Lower leg skin (tissue), 4 donors: Measurements from ENCODE around the gene NDUFS3. TPM values are rescaled to one million over a fixed set of nuclear protein-coding genes. Genes with fewer than 3 reads are reported as not detected.
"Not testable (repeated sequence)": the region's sequence is repeated elsewhere in the genome, so short reads cannot be mapped to it uniquely, and the experiment has no call there.

ENCODE experiments used
- DNase-seq, 2 donors: peaks; one replicate each; pipeline ENCODE4 v3.0.0-alpha.2; 2019; ENCODE audit warnings: low spot score in 2 of 2
- H3K4me3 ChIP-seq: fragments of 200-600 bp; sonication (generic); 2 replicates; pipeline ENCODE4 v1.5.1; 2017; ENCODE audit warnings: mild to moderate bottlenecking, low read depth; ENCODE audit not compliant: poor library complexity, severe bottlenecking
- CTCF ChIP-seq, 3 donors: fragments of 450-650 bp; IDR thresholded peaks; one replicate each; pipeline ENCODE4 v1.5.1; 2016; ENCODE audit warnings: antibody characterized with exemption in 3 of 3, mild to moderate bottlenecking in 3 of 3, moderate library complexity in 2 of 3
- POLR2A ChIP-seq, 2 donors: fragments of 450-650 bp; IDR thresholded peaks; one replicate each; pipeline ENCODE4 v1.6.1; 2016 to 2017; ENCODE audit warnings: antibody characterized with exemption in 2 of 2, mild to moderate bottlenecking in 1 of 2, moderate library complexity in 1 of 2
- WGBS, 2 donors: methylation state at CpG; one replicate each; pipeline ENCODE4 v1.1.5; 2018; 5-methylcytosine and 5-hydroxymethylcytosine counted together
- intact Hi-C: fragments of 100-400 bp; cut with DNase I; formaldehyde crosslinking; loops from one replicate; pipeline ENCODE4 v1.15.0; 2023; ENCODE audit warnings: low total_unique reads
- total RNA-seq, 4 donors: library from RNA; depleted of rRNA; stranded (reverse); fragments of >200 nt; gene quantifications; one replicate each; pipeline ENCODE4 v1.1.0, GENCODE V29; 2016

The NDUFS3 gene
- total RNA-seq, 4 donors from 2014 or later, result 46.9 to 104 (median 67.7) TPM

GRCh38 chr11:47545298-47545697, 33.6 kb upstream of the NDUFS3 start:
- intact Hi-C loops, result no loop called here
- WGBS, 2 donors, result 95 to 97% methylated on average over 6 of the region's 6 CpGs
- no peak for TF ChIP-seq POLR2A (IDR thresholded peaks at IDR 0.05)
- DNase-seq, result no peak
- no peak overlapping the region for H3K4me3 ChIP-seq

DNA sequence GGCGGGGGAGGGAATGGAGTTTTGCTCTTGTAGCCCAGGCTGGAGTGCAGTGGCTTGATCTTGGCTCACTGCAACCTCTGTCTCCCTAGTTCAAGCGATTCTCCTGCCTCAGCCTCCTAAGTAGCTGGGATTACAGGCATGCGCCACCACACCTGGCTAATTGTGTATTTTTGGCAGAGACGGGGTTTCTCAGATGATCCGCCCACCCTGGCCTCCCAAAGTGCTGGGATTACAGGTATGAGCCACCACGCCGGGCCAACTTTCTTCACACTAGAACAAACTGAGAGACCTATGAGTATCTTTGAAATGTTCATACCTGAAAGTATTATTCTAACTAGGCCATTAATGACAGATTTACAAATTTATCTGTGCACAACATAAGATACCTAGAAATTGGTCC, 32.6 kb upstream of the NDUFS3 start:
- DNase-seq, result peak in 1 of 2 donors; percentile 63
- intact Hi-C loops, H3K4me3 ChIP-seq: not testable (repeated sequence)
- WGBS, 2 donors, result 95% methylated on average over 7 of the region's 7 CpGs

GRCh38 chr11:47550288-47551047, 28.4 kb upstream of the NDUFS3 start:
- TF ChIP-seq POLR2A (IDR thresholded peaks at IDR 0.05), result no peak
- TF ChIP-seq CTCF (IDR thresholded peaks at IDR 0.05), result no peak
- 81 to 82% methylated on average over 10 of the region's 10 CpGs for WGBS, 2 donors
- H3K4me3 ChIP-seq, result no peak overlapping the region
- intact Hi-C loops, result no loop called here
- no peak for DNase-seq

DNA sequence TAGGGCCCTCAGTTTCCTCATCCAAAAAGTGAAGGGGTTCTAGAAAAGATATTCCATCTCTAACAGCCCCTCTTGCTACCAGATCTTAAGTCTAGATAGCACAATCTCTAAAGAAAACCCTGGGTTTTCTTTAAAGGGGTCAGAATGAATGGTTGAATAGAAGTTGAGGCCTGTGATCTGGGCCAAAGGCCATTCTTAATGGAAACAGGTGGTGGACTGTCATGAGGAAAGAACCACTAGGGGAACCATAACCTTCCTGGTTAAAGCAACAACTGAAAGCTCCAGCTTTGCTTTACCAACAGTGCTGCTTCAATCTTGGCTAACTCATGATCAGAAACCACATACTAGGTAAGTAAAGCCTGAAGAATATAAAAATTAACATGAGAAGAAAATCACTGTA, 27.8 kb upstream of the NDUFS3 start:
- intact Hi-C loops, result no loop called here
- TF ChIP-seq POLR2A (IDR thresholded peaks at IDR 0.05) (no peak), CTCF (IDR thresholded peaks at IDR 0.05) (no peak)
- no peak overlapping the region for H3K4me3 ChIP-seq
- DNase-seq, result no peak

GRCh38 chr11:47552056-47552565, 26.8 kb upstream of the NDUFS3 start:
- WGBS, 2 donors, result 1 to 2% methylated on average over 22 of the region's 22 CpGs
- DNase-seq, result no peak
- peak overlapping the region; percentile 72 for H3K4me3 ChIP-seq
- TF ChIP-seq CTCF (IDR thresholded peaks at IDR 0.05) (no peak), POLR2A (IDR thresholded peaks at IDR 0.05) (no peak)
- intact Hi-C loops, result no loop called here

DNA sequence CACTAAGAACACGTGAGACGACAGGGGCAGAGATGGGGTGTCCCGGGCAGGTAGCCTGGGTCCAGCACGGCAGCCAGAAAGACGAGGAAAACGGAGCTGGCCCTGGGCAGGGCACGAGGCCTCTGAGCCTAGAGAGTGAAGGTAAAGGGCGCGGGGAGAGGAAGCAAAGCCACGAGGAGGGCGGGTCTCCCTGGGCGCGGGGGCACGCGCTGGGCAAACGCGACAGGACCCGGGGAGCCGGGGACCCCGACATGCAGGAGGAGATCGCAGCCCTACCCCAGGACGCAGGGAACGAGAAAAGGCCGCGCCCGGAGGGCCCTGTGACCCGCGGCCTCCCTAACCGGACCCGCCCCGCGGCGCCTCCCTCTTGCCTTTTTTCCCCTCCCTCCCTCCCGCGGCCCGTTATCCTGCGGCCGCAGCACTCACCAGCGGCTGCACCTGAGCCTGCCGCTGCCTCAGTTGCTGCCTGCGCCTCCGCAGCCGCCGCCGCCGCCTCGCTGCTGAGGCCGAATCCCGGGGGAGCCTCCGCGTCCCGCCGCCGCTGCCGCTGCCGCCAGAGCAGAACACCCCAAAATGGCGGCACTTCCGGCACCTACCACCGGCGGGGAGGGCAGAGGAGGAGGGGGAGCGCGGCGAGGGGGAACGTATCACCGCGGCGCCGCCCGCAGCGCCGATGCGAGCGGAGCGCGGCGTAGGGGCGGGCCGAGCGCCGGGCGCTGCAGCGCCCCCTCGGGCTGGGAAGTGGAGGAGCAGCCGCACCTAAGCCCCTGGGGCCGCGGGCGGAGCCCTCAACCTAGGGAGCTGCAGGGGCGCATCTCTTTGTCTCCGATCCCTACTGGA, 26.1 kb upstream of the NDUFS3 start, which contains the start of gene CELF1:
Gene CELF1 (minus strand): TSS at position 567 of the 840 bp plus-strand sequence. CDS start 53,609 bp downstream, outside the sequence.
- intact Hi-C loops, result no loop called here
- WGBS, 2 donors, result 1% methylated on average over 39 to 76 of the region's 89 CpGs
- no peak for TF ChIP-seq POLR2A (IDR thresholded peaks at IDR 0.05)
- TF ChIP-seq CTCF (IDR thresholded peaks at IDR 0.05), result peak in 1 of 3 donors; percentile 50
- H3K4me3 ChIP-seq, result peak within 1 kb of the TSS; percentile 72
- DNase-seq, result peak; percentile 86 to 98
